Duodenal mucosa (tissue), 2 donors: ENCODE measurements around the gene PMS1.

ENCODE experiments used
- H3K27ac ChIP-seq: one replicate; pipeline ENCODE4 v1.7.0; 2013; ENCODE audit warnings: low read depth, low read length
- H3K27me3 ChIP-seq, 2 donors: one replicate each; pipeline ENCODE4 v1.7.0; 2013; ENCODE audit warnings: low read length in 2 of 2, control low read depth in 1 of 2; ENCODE audit not compliant: insufficient read depth in 2 of 2, control insufficient read depth in 1 of 2
- H3K36me3 ChIP-seq, 2 donors: one replicate each; pipeline ENCODE4 v1.7.0; 2013; ENCODE audit warnings: low read length in 2 of 2, control low read depth in 1 of 2; ENCODE audit not compliant: insufficient read depth in 2 of 2, control insufficient read depth in 1 of 2
- H3K4me1 ChIP-seq, 2 donors: one replicate each; pipeline ENCODE4 v1.7.0; 2013; ENCODE audit warnings: low read length in 2 of 2, control low read depth in 1 of 2; ENCODE audit not compliant: insufficient read depth in 2 of 2, control insufficient read depth in 1 of 2
- H3K4me3 ChIP-seq, 2 donors: one replicate each; pipeline ENCODE4 v1.7.0; 2013; ENCODE audit warnings: low read length in 2 of 2, low read depth in 1 of 2
- H3K9ac ChIP-seq, 2 donors: one replicate each; pipeline ENCODE4 v1.7.0; 2013; ENCODE audit warnings: low read length in 2 of 2, low read depth in 1 of 2
- H3K9me3 ChIP-seq, 2 donors: one replicate each; pipeline ENCODE4 v1.7.0; 2013; ENCODE audit warnings: low read length in 2 of 2, control low read depth in 1 of 2; ENCODE audit not compliant: control insufficient read depth in 1 of 2

The PMS1 gene

GRCh38 chr2:189772212-189772611 is 12.0 kb upstream of the PMS1 start:
- no peak overlapping the region for H3K4me3 ChIP-seq
- no peak overlapping the region for H3K27ac ChIP-seq
- no peaks in the 10 kb centered on the region for H3K27me3 ChIP-seq
- peaks cover 18 to 56% of the 10 kb centered on the region in 2 donors for H3K36me3 ChIP-seq
- H3K4me1 ChIP-seq, result no peaks in the 10 kb centered on the region
- H3K9ac ChIP-seq, result no peak overlapping the region
- no peaks in the 10 kb centered on the region for H3K9me3 ChIP-seq

- H3K9me3 ChIP-seq, result no peaks in the 10 kb centered on the region
- peak overlapping the region in 1 of 2 donors; percentile 90 for H3K4me3 ChIP-seq
- no peak overlapping the region for H3K27ac ChIP-seq
- peaks cover 18 to 24% of the 10 kb centered on the region in 2 donors for H3K4me1 ChIP-seq
- peaks cover 17 to 25% of the 10 kb centered on the region in 2 donors for H3K36me3 ChIP-seq
- no peaks in the 10 kb centered on the region for H3K27me3 ChIP-seq
- no peak overlapping the region for H3K9ac ChIP-seq
Measured at GRCh38 chr2:189782221-189782671, 2.0 kb upstream of the PMS1 start.

- no peaks in the 10 kb centered on the region for H3K9me3 ChIP-seq
- H3K36me3 ChIP-seq, result peaks cover 10 to 21% of the 10 kb centered on the region in 2 donors
- H3K4me1 ChIP-seq, result peaks cover 18 to 24% of the 10 kb centered on the region in 2 donors
Measured at GRCh38 chr2:189783451-189783926, 761 bp upstream of the PMS1 start.

GRCh38 chr2:189791338-189792042 is 7.2 kb downstream of the PMS1 start:
- H3K9ac ChIP-seq, result peak overlapping the region in 1 of 2 donors; percentile 37
- no peaks in the 10 kb centered on the region for H3K27me3 ChIP-seq
- H3K9me3 ChIP-seq, result no peaks in the 10 kb centered on the region
- no peaks in the 10 kb centered on the region for H3K4me1 ChIP-seq
- H3K27ac ChIP-seq, result no peak overlapping the region
- H3K4me3 ChIP-seq, result peak overlapping the region in 1 of 2 donors; percentile 43
- H3K36me3 ChIP-seq, result peaks cover 0 to 22% of the 10 kb centered on the region in 2 donors

More at GRCh38 chr2:189783451-189783926, 761 bp upstream of the PMS1 start:
- Histone ChIP-seq H3K9ac (peak overlapping the region; percentile 88 to 90), H3K27me3 (no peaks in the 10 kb centered on the region), H3K27ac (peak overlapping the region; percentile 95), H3K4me3 (peak overlapping the region; percentile 90 to 93)

GRCh38 chr2:189794310-189794709 is 10.1 kb downstream of the PMS1 start:
- Histone ChIP-seq H3K4me3 (no peak overlapping the region), H3K9ac (no peak overlapping the region), H3K4me1 (no peaks in the 10 kb centered on the region), H3K27me3 (no peaks in the 10 kb centered on the region), H3K36me3 (peaks cover 0 to 31% of the 10 kb centered on the region in 2 donors), H3K27ac (no peak overlapping the region), H3K9me3 (no peaks in the 10 kb centered on the region)

GRCh38 chr2:189797902-189798301 is 13.7 kb downstream of the PMS1 start:
- Histone ChIP-seq H3K27me3 (no peaks in the 10 kb centered on the region), H3K27ac (no peak overlapping the region), H3K36me3 (peaks cover 0 to 34% of the 10 kb centered on the region in 2 donors), H3K4me3 (no peak overlapping the region), H3K4me1 (no peaks in the 10 kb centered on the region), H3K9ac (no peak overlapping the region), H3K9me3 (no peaks in the 10 kb centered on the region)

- H3K27ac ChIP-seq, result no peak overlapping the region
- H3K4me1 ChIP-seq, result no peaks in the 10 kb centered on the region
Measured at GRCh38 chr2:189798312-189799029, 14.2 kb downstream of the PMS1 start.

GRCh38 chr2:189799030-189799331 is 14.7 kb downstream of the PMS1 start:
- H3K4me1 ChIP-seq, result no peaks in the 10 kb centered on the region
- H3K27me3 ChIP-seq, result no peaks in the 10 kb centered on the region
- no peak overlapping the region for H3K4me3 ChIP-seq
- H3K9me3 ChIP-seq, result no peaks in the 10 kb centered on the region
- no peak overlapping the region for H3K9ac ChIP-seq
- no peak overlapping the region for H3K27ac ChIP-seq
- peaks cover 0 to 23% of the 10 kb centered on the region in 2 donors for H3K36me3 ChIP-seq

More at GRCh38 chr2:189798312-189799029, 14.2 kb downstream of the PMS1 start:
- Histone ChIP-seq H3K9me3 (no peaks in the 10 kb centered on the region), H3K36me3 (peaks cover 0 to 28% of the 10 kb centered on the region in 2 donors), H3K9ac (no peak overlapping the region), H3K27me3 (no peaks in the 10 kb centered on the region), H3K4me3 (no peak overlapping the region)

- H3K4me3 ChIP-seq, result no peak overlapping the region
- H3K4me1 ChIP-seq, result no peaks in the 10 kb centered on the region
- no peaks in the 10 kb centered on the region for H3K9me3 ChIP-seq
- H3K27me3 ChIP-seq, result no peaks in the 10 kb centered on the region
- H3K36me3 ChIP-seq, result peaks cover 0 to 20% of the 10 kb centered on the region in 2 donors
- H3K27ac ChIP-seq, result no peak overlapping the region
- H3K9ac ChIP-seq, result no peak overlapping the region
Measured at GRCh38 chr2:189799531-189799930, 15.3 kb downstream of the PMS1 start.

- no peak overlapping the region for H3K9ac ChIP-seq
- H3K4me1 ChIP-seq, result no peaks in the 10 kb centered on the region
- H3K9me3 ChIP-seq, result no peaks in the 10 kb centered on the region
- H3K36me3 ChIP-seq, result peaks cover 0 to 4% of the 10 kb centered on the region in 2 donors
- no peaks in the 10 kb centered on the region for H3K27me3 ChIP-seq
- H3K27ac ChIP-seq, result no peak overlapping the region
- no peak overlapping the region for H3K4me3 ChIP-seq
Measured at GRCh38 chr2:189802396-189802912, 18.2 kb downstream of the PMS1 start.
